CD4-positive, alpha-beta memory T cell (primary cell): ENCODE results near the gene SLC8A1. TPM values are rescaled to one million over a fixed set of nuclear protein-coding genes. Genes with fewer than 3 reads are reported as not detected.

Experiments used
- CTCF ChIA-PET: fragments of 350-600 bp; sonication (Branson Sonifier 250); formaldehyde crosslinking; loops from one replicate; lab custom pipeline; 2021; ENCODE audit warnings: inconsistent platforms; ENCODE audit not compliant: partially characterized antibody; lab: Charles Lee
- POLR2A ChIA-PET: fragments of 350-600 bp; sonication (Branson Sonifier 250); formaldehyde crosslinking; loops from one replicate; lab custom pipeline; 2021; ENCODE audit not compliant: partially characterized antibody; lab: Charles Lee
- DNase-seq, 5 donors: peaks; one replicate each; pipeline versions ENCODE4 v3.0.0 to v3.0.0-alpha.2; 2020 to 2022; ENCODE audit warnings: mixed read lengths in 1 of 5
- H3K27ac ChIP-seq: one replicate; pipeline ENCODE4 v1.7.0; 2013; ENCODE audit warnings: low read depth, low read length
- H3K27me3 ChIP-seq: 2 replicates; pipeline ENCODE4 v1.7.0; 2013; ENCODE audit warnings: mild to moderate bottlenecking, low read length, moderate library complexity; ENCODE audit not compliant: insufficient read depth
- H3K36me3 ChIP-seq: 2 replicates; pipeline ENCODE4 v1.7.0; 2013; ENCODE audit warnings: mild to moderate bottlenecking, low read length, moderate library complexity; ENCODE audit not compliant: insufficient read depth
- H3K4me1 ChIP-seq: 2 replicates; pipeline ENCODE4 v1.7.0; 2013; ENCODE audit warnings: mild to moderate bottlenecking, low read length, moderate library complexity; ENCODE audit not compliant: insufficient read depth
- H3K4me3 ChIP-seq, 2 donors: one replicate each; pipeline ENCODE4 v1.7.0; 2013; ENCODE audit warnings: low read length in 2 of 2, mild to moderate bottlenecking in 1 of 2
- H3K9me3 ChIP-seq, 2 donors: one replicate each; pipeline ENCODE4 v1.7.0; 2013; ENCODE audit warnings: low read length in 2 of 2, control low read depth in 1 of 2; ENCODE audit not compliant: control insufficient read depth in 1 of 2
- H3K27ac Mint-ChIP-seq, 7 donors: one replicate each; pipeline ENCODE4 v1.8.0; 2020 to 2021; ENCODE audit warnings: mixed read lengths in 7 of 7, mild to moderate bottlenecking in 6 of 7, inconsistent platforms in 3 of 7, moderate library complexity in 3 of 7
- H3K27me3 Mint-ChIP-seq, 2 donors: one replicate each; pipeline ENCODE4 v1.8.0; 2020 to 2021; ENCODE audit warnings: mixed read lengths in 2 of 2
- H3K36me3 Mint-ChIP-seq, 2 donors: one replicate each; pipeline ENCODE4 v1.8.0; 2020 to 2021; ENCODE audit warnings: mixed read lengths in 2 of 2, inconsistent platforms in 1 of 2, mild to moderate bottlenecking in 1 of 2
- H3K4me1 Mint-ChIP-seq, 4 donors: one replicate each; pipeline ENCODE4 v1.8.0; 2020 to 2021; ENCODE audit warnings: mixed read lengths in 4 of 4, mild to moderate bottlenecking in 1 of 4
- H3K4me3 Mint-ChIP-seq, 8 donors: one replicate each; pipeline ENCODE4 v1.8.0; 2020 to 2021; ENCODE audit warnings: mixed read lengths in 8 of 8, mild to moderate bottlenecking in 7 of 8, moderate library complexity in 6 of 8, inconsistent platforms in 3 of 8
- H3K9me3 Mint-ChIP-seq, 8 donors: one replicate each; pipeline ENCODE4 v1.8.0; 2020 to 2021; ENCODE audit warnings: mixed read lengths in 8 of 8, mild to moderate bottlenecking in 5 of 8, inconsistent platforms in 3 of 8, moderate library complexity in 1 of 8
- intact Hi-C: fragments of 100-400 bp; cut with micrococcal nuclease; formaldehyde crosslinking; loops from one replicate; pipeline ENCODE4 v1.15.1; 2023
- polyA plus RNA-seq, 2 donors: library from polyadenylated mRNA; unstranded; fragments of 300-500 nt; fragmentation: Illumina TruSeq; gene quantifications; one replicate each; pipeline ENCODE4 v1.2.3, GENCODE V29; 2021
- total RNA-seq, 2 experiments: library from RNA; stranded (reverse); gene quantifications; one replicate each; pipeline ENCODE4 v1.2.3, GENCODE V29; 2021

Gene SLC8A1
- total and polyA plus RNA-seq, 4 experiments from 2014 or later: 0.36 to 0.79 TPM; not detected in 2

- H3K27ac Mint-ChIP-seq: no peak overlapping the region
- DNase-seq: no peak
- no peaks in the 10 kb centered on the region for H3K27me3 Mint-ChIP-seq
- Histone ChIP-seq H3K27ac (no peak overlapping the region), H3K4me1 (no peaks in the 10 kb centered on the region), H3K9me3 (no peaks in the 10 kb centered on the region), H3K36me3 (no peaks in the 10 kb centered on the region), H3K4me3 (no peak overlapping the region), H3K27me3 (no peaks in the 10 kb centered on the region)
- intact Hi-C loops: no loop called here
- peaks cover 0 to 3% (median 0%) of the 10 kb centered on the region in 8 donors for H3K9me3 Mint-ChIP-seq
- no peaks in the 10 kb centered on the region for H3K36me3 Mint-ChIP-seq
- H3K4me3 Mint-ChIP-seq: no peak overlapping the region
- H3K4me1 Mint-ChIP-seq: no peaks in the 10 kb centered on the region
- ChIA-PET CTCF (no interaction called here), POLR2A (no interaction called here)
These were observed 31.4 kb downstream of the SLC8A1 start for GRCh38 chr2:40420478-40420877.

GRCh38 chr2:40419364-40419762, 32.5 kb downstream of the SLC8A1 start:
- no peak for DNase-seq
- Histone ChIP-seq H3K9me3 (no peaks in the 10 kb centered on the region), H3K4me1 (no peaks in the 10 kb centered on the region), H3K27ac (no peak overlapping the region), H3K4me3 (no peak overlapping the region), H3K27me3 (no peaks in the 10 kb centered on the region), H3K36me3 (no peaks in the 10 kb centered on the region)
- POLR2A ChIA-PET: no interaction called here
- CTCF ChIA-PET: no interaction called here
- no peak overlapping the region for H3K27ac Mint-ChIP-seq
- H3K36me3 Mint-ChIP-seq: no peaks in the 10 kb centered on the region
- intact Hi-C loops: no loop called here
- H3K4me3 Mint-ChIP-seq: no peak overlapping the region
- H3K27me3 Mint-ChIP-seq: no peaks in the 10 kb centered on the region
- no peaks in the 10 kb centered on the region for H3K4me1 Mint-ChIP-seq
- peaks cover 0 to 3% (median 0%) of the 10 kb centered on the region in 8 donors for H3K9me3 Mint-ChIP-seq

GRCh38 chr2:40418614-40419363, 33.1 kb downstream of the SLC8A1 start:
- no peaks in the 10 kb centered on the region for H3K36me3 Mint-ChIP-seq
- intact Hi-C loops: no loop called here
- H3K9me3 Mint-ChIP-seq: peaks cover 0 to 3% (median 0%) of the 10 kb centered on the region in 8 donors
- POLR2A ChIA-PET: no interaction called here
- H3K27me3 Mint-ChIP-seq: no peaks in the 10 kb centered on the region
- no peak overlapping the region for H3K27ac Mint-ChIP-seq
- Histone ChIP-seq H3K27ac (no peak overlapping the region), H3K36me3 (no peaks in the 10 kb centered on the region), H3K9me3 (no peaks in the 10 kb centered on the region), H3K27me3 (no peaks in the 10 kb centered on the region), H3K4me1 (no peaks in the 10 kb centered on the region), H3K4me3 (no peak overlapping the region)
- H3K4me1 Mint-ChIP-seq: no peaks in the 10 kb centered on the region
- CTCF ChIA-PET: no interaction called here
- no peak for DNase-seq
- no peak overlapping the region for H3K4me3 Mint-ChIP-seq

- intact Hi-C loops: no loop called here
- no peaks in the 10 kb centered on the region for H3K4me1 Mint-ChIP-seq
- Histone ChIP-seq H3K4me1 (no peaks in the 10 kb centered on the region), H3K36me3 (no peaks in the 10 kb centered on the region), H3K9me3 (no peaks in the 10 kb centered on the region), H3K27me3 (no peaks in the 10 kb centered on the region), H3K27ac (no peak overlapping the region), H3K4me3 (no peak overlapping the region)
- H3K27ac Mint-ChIP-seq: no peak overlapping the region
- no peaks in the 10 kb centered on the region for H3K27me3 Mint-ChIP-seq
- POLR2A ChIA-PET: no interaction called here
- DNase-seq: no peak
- H3K4me3 Mint-ChIP-seq: no peak overlapping the region
- no peaks in the 10 kb centered on the region for H3K36me3 Mint-ChIP-seq
- CTCF ChIA-PET: no interaction called here
- H3K9me3 Mint-ChIP-seq: peaks cover 0 to 3% (median 0%) of the 10 kb centered on the region in 8 donors
These were observed 35.4 kb downstream of the SLC8A1 start for GRCh38 chr2:40416486-40416885.

GRCh38 chr2:40415391-40415790, 36.5 kb downstream of the SLC8A1 start:
- intact Hi-C loops: no loop called here
- no peak for DNase-seq
- Histone ChIP-seq H3K4me3 (no peak overlapping the region), H3K36me3 (no peaks in the 10 kb centered on the region), H3K27ac (no peak overlapping the region), H3K27me3 (no peaks in the 10 kb centered on the region), H3K9me3 (no peaks in the 10 kb centered on the region), H3K4me1 (no peaks in the 10 kb centered on the region)
- H3K9me3 Mint-ChIP-seq: peaks cover 0 to 3% (median 0%) of the 10 kb centered on the region in 8 donors
- no peaks in the 10 kb centered on the region for H3K4me1 Mint-ChIP-seq
- H3K27ac Mint-ChIP-seq: no peak overlapping the region
- H3K4me3 Mint-ChIP-seq: no peak overlapping the region
- ChIA-PET POLR2A (no interaction called here), CTCF (no interaction called here)
- no peaks in the 10 kb centered on the region for H3K27me3 Mint-ChIP-seq
- no peaks in the 10 kb centered on the region for H3K36me3 Mint-ChIP-seq

- H3K4me3 ChIP-seq: no peak overlapping the region
- CTCF ChIA-PET: no interaction called here
- Mint-ChIP-seq H3K36me3 (no peaks in the 10 kb centered on the region), H3K27ac (no peak overlapping the region), H3K9me3 (peaks cover 0 to under 1% (median 0%) of the 10 kb centered on the region in 8 donors), H3K4me1 (no peaks in the 10 kb centered on the region), H3K4me3 (no peak overlapping the region), H3K27me3 (no peaks in the 10 kb centered on the region)
- DNase-seq: no peak
- no peaks in the 10 kb centered on the region for H3K36me3 ChIP-seq
- H3K27ac ChIP-seq: no peak overlapping the region
- intact Hi-C loops: no loop called here
- H3K9me3 ChIP-seq: no peaks in the 10 kb centered on the region
- H3K27me3 ChIP-seq: no peaks in the 10 kb centered on the region
- POLR2A ChIA-PET: no interaction called here
- no peaks in the 10 kb centered on the region for H3K4me1 ChIP-seq
These were observed 39.4 kb downstream of the SLC8A1 start for GRCh38 chr2:40412456-40412855.

GRCh38 chr2:40410695-40411094, 41.2 kb downstream of the SLC8A1 start:
- DNase-seq: no peak
- H3K36me3 ChIP-seq: no peaks in the 10 kb centered on the region
- Mint-ChIP-seq H3K4me1 (no peaks in the 10 kb centered on the region), H3K4me3 (no peak overlapping the region), H3K27ac (no peak overlapping the region), H3K9me3 (peaks cover 0 to 4% (median 0%) of the 10 kb centered on the region in 8 donors), H3K27me3 (no peaks in the 10 kb centered on the region), H3K36me3 (no peaks in the 10 kb centered on the region)
- H3K27ac ChIP-seq: no peak overlapping the region
- no peaks in the 10 kb centered on the region for H3K9me3 ChIP-seq
- ChIA-PET POLR2A (no interaction called here), CTCF (no interaction called here)
- no peaks in the 10 kb centered on the region for H3K27me3 ChIP-seq
- no peaks in the 10 kb centered on the region for H3K4me1 ChIP-seq
- intact Hi-C loops: no loop called here
- H3K4me3 ChIP-seq: no peak overlapping the region
